GM10248 (cell line): Measurements from ENCODE around the gene GNG10.

ENCODE experiments used
- CTCF ChIA-PET: fragments of 300-600 bp; sonication (Branson Sonifier 250); formaldehyde crosslinking; extraction: SDS; loops from one replicate; lab custom pipeline; 2021; ENCODE audit warnings: antibody characterized with exemption; lab: Yijun Ruan, JAX
- POLR2A ChIA-PET: fragments of 350-650 bp; sonication (Branson Sonifier 250); formaldehyde crosslinking; extraction: SDS; loops from one replicate; lab custom pipeline; 2020; ENCODE audit warnings: antibody characterized with exemption; lab: Yijun Ruan, JAX
- DNase-seq: peaks from one replicate; pipeline ENCODE4 v3.0.0; 2012; ENCODE audit errors: extremely low spot score
- TF ChIP-seq, protein P1 (sequence below): IDR thresholded peaks from 2 replicates; pipeline ENCODE4 v1.5.1; 2012; ENCODE audit warnings: mild to moderate bottlenecking, low read depth; ENCODE audit errors: extremely low read depth, missing control alignments, control extremely low read depth

The GNG10 gene

GRCh38 chr9:111627260-111627963, 34.0 kb upstream of the GNG10 start:
- TF ChIP-seq, protein P1, sequence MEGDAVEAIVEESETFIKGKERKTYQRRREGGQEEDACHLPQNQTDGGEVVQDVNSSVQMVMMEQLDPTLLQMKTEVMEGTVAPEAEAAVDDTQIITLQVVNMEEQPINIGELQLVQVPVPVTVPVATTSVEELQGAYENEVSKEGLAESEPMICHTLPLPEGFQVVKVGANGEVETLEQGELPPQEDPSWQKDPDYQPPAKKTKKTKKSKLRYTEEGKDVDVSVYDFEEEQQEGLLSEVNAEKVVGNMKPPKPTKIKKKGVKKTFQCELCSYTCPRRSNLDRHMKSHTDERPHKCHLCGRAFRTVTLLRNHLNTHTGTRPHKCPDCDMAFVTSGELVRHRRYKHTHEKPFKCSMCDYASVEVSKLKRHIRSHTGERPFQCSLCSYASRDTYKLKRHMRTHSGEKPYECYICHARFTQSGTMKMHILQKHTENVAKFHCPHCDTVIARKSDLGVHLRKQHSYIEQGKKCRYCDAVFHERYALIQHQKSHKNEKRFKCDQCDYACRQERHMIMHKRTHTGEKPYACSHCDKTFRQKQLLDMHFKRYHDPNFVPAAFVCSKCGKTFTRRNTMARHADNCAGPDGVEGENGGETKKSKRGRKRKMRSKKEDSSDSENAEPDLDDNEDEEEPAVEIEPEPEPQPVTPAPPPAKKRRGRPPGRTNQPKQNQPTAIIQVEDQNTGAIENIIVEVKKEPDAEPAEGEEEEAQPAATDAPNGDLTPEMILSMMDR, result no peak
- ChIA-PET POLR2A (no interaction called here), CTCF (interaction anchor here (1.2 kb wide), 1 partner anchor 13 kb away, joined by 3 read pairs; no protein-coding TSS in a partner anchor)
- DNase-seq, result no peak

- CTCF ChIA-PET, result no interaction called here
- POLR2A ChIA-PET, result no interaction called here
- DNase-seq, result no peak
- TF ChIP-seq, protein P1, result no peak
Observed at GRCh38 chr9:111628411-111628810, 33.0 kb upstream of the GNG10 start.

GRCh38 chr9:111630182-111630963, 31.0 kb upstream of the GNG10 start:
- no peak for DNase-seq
- TF ChIP-seq, protein P1, result no peak
- ChIA-PET CTCF (interaction anchor here (3.7 kb wide), 1 partner anchor 9 kb away, joined by 15 read pairs; no protein-coding TSS in a partner anchor), POLR2A (interaction anchor here (0.6 to 1.0 kb wide), 3 partner anchors 26 to 856 kb away, joined by 3 to 7 read pairs (median 3); partner anchors contain the start of gene KIAA1958)

DNA sequence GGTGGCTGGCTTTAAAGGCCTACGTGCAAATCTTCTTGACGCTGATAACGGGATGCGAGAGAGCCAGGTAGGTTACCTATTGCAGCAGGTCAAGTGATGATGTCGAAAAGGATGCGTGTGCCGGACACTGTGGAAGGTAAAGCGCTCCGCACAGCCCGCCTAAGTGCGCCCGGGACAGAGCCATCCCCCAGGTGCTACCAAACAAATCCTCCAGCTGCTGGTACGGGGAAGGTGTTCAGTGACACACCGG, 30.5 kb upstream of the GNG10 start:
- POLR2A ChIA-PET, result interaction anchor here (0.5 to 1.0 kb wide), 4 partner anchors 26 to 855 kb away, joined by 3 to 7 read pairs (median 4); partner anchors contain the start of gene KIAA1958
- CTCF ChIA-PET, result interaction anchor here (3.7 kb wide), 1 partner anchor 9 kb away, joined by 15 read pairs; no protein-coding TSS in a partner anchor
- DNase-seq, result no peak
- TF ChIP-seq, protein P1, result no peak

- peak; percentile 100 for DNase-seq
- ChIA-PET POLR2A (interaction anchor here (0.5 to 1.0 kb wide), 5 partner anchors 25 to 855 kb away, joined by 3 to 7 read pairs (median 3); partner anchors contain the start of gene KIAA1958), CTCF (interaction anchor here (0.9 to 3.7 kb wide), 2 partner anchors 10 to 443 kb away, joined by 3 to 15 read pairs; no protein-coding TSS in a partner anchor)
- TF ChIP-seq, protein P1, result no peak
Observed at GRCh38 chr9:111631214-111631971, 30.0 kb upstream of the GNG10 start, which contains the start of gene DNAJC25. TSS of gene DNAJC25 (plus strand) at chr9:111631334. CDS start at chr9:111631408, 74 bp downstream.
